ENCODE data around the gene DMBX1.
A peak's percentile ranks its signal among the peaks of the same experiment; 100 is the strongest.

DMBX1 gene

DNA sequence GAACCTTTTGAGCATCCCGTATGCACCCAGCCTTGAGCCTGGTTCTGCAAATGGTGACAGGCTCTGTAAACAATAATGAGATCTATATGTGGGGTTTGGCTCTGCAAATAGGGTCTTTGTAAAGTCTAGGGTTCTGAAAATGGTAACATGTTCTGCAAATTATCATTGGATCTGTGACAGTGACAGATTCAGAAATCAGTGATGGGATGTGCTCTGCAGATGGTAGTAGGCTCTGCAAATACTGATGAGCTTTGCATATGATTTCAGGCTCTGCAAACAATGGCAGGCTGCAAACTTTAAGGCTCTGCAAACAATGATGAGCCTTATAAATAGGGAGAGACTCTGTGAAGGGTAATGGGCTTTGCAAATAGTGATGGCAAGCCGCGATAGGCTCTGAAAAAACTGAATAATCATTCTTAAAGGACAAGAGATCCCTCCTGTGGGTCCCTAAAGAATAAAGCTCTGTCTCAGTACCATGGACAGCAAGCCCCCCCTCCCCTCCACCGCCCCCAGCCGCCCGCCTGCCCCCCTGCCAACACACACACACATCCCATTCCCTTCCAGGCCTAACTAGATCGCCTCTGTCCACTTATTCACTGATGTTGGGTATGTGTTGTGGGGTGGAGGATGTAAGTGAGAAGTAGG is 17.7 kb upstream of the DMBX1 start:
- Histone ChIP-seq H3K27ac (ENCODE audit: insufficient read depth, low read length, poor library complexity, severe bottlenecking) (no peak overlapping the region), H3K9me3 (ENCODE audit: control insufficient read depth, low read length) (no peaks in the 10 kb centered on the region), H3K36me3 (ENCODE audit: control insufficient read depth, insufficient read depth, low read length) (no peaks in the 10 kb centered on the region), H3K4me1 (ENCODE audit: control insufficient read depth, insufficient read depth, low read length, poor library complexity, severe bottlenecking) (peaks cover 3% of the 10 kb centered on the region), H3K27me3 (replicated peaks; ENCODE audit: control insufficient read depth, insufficient read depth, low read length, poor library complexity, severe bottlenecking) (peaks cover 10% of the 10 kb centered on the region), H3K4me3 (ENCODE audit: insufficient read depth, low read depth, low read length, poor library complexity, severe bottlenecking) (no peak overlapping the region)
- DNase-seq: no peak

DNA sequence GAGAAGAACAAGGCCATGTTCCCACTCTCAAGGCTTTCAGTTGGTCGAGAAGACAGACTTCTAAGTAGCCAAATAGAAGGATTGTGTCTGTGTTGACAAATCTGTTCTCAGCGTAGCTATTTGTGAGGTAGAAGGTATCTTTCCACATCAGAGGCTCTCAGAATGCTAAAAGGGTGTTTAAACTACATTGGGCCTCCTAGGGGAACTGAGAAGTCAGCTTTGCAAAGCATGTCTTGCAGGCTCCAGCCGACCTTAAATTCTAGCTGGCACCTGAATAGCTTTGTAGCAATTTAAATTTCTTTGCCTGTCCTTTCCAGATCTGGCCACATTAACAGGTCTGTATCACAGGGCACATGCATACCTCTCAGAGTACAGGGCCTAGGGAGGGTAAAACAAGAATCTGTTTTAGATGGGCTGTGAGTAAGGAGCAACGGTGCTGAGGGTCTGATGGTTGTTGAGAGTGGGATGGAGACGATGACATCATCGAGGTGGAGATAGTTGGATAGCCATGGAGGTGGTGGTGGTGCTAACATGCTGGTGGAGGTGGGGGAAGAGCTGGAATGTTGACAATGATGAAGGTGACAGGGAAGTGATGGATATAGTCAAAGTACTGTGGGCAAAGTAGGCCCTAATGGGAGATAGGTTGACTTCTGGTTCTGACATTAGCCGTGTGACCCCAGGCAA is 17.0 kb upstream of the DMBX1 start:
- no peaks in the 10 kb centered on the region for H3K9me3 ChIP-seq (ENCODE audit: control insufficient read depth, low read length)
- peaks cover 11% of the 10 kb centered on the region for H3K27me3 ChIP-seq (replicated peaks; ENCODE audit: control insufficient read depth, insufficient read depth, low read length, poor library complexity, severe bottlenecking)
- no peaks in the 10 kb centered on the region for H3K4me1 ChIP-seq (ENCODE audit: control insufficient read depth, insufficient read depth, low read length, poor library complexity, severe bottlenecking)
- no peaks in the 10 kb centered on the region for H3K36me3 ChIP-seq (ENCODE audit: control insufficient read depth, insufficient read depth, low read length)
- H3K27ac ChIP-seq (ENCODE audit: insufficient read depth, low read length, poor library complexity, severe bottlenecking): no peak overlapping the region
- no peak overlapping the region for H3K4me3 ChIP-seq (ENCODE audit: insufficient read depth, low read depth, low read length, poor library complexity, severe bottlenecking)
- DNase-seq: no peak

DNA sequence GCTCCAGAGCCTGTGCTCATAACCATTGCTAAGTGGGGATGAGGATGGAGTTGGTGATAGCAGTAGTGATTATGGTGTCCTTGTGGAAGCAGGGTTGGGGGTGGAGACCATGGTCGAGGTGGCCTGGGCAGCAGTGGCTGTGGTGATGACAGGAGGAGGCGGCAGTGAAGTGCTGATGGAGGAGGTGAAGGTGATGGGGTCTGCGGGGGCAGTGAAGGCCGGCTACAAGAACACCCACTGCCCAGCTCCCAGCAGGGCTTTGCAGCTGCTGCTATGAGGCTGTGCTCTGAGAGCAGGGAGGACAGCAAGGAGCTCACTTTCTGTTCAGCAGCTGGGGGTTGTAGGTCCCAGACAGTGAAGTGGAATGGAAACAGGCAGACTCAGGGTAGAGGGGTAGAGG is 15.6 kb upstream of the DMBX1 start:
- Histone ChIP-seq H3K27ac (ENCODE audit: insufficient read depth, low read length, poor library complexity, severe bottlenecking) (no peak overlapping the region), H3K36me3 (ENCODE audit: control insufficient read depth, insufficient read depth, low read length) (no peaks in the 10 kb centered on the region), H3K4me1 (ENCODE audit: control insufficient read depth, insufficient read depth, low read length, poor library complexity, severe bottlenecking) (no peaks in the 10 kb centered on the region), H3K4me3 (ENCODE audit: insufficient read depth, low read depth, low read length, poor library complexity, severe bottlenecking) (no peak overlapping the region), H3K27me3 (replicated peaks; ENCODE audit: control insufficient read depth, insufficient read depth, low read length, poor library complexity, severe bottlenecking) (peaks cover 12% of the 10 kb centered on the region), H3K9me3 (ENCODE audit: control insufficient read depth, low read length) (no peaks in the 10 kb centered on the region)
- no peak for DNase-seq

DNA sequence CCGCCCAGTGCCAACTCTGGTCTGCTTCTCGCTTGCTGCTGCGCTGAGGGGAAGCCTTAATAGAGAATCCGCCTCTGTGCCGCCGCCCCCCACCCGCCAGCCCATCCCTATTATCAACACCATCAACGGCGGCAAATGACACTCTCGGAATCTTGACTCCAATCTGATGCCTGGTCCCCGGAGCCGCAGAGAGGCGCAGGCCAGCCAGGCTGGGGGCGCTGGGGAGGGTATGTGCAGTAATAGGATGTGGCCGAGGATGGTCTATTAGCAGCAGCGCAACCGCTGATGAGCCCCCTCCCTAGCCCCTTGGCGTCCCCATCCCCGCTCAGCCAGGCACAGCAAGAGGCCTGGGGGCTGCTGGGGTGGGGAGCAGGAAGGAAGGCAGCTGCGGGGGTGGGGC is 15.1 kb upstream of the DMBX1 start:
- H3K36me3 ChIP-seq (ENCODE audit: control insufficient read depth, insufficient read depth, low read length): no peaks in the 10 kb centered on the region
- no peaks in the 10 kb centered on the region for H3K9me3 ChIP-seq (ENCODE audit: control insufficient read depth, low read length)
- DNase-seq: no peak
- H3K4me1 ChIP-seq (ENCODE audit: control insufficient read depth, insufficient read depth, low read length, poor library complexity, severe bottlenecking): no peaks in the 10 kb centered on the region
- H3K27ac ChIP-seq (ENCODE audit: insufficient read depth, low read length, poor library complexity, severe bottlenecking): no peak overlapping the region
- H3K4me3 ChIP-seq (ENCODE audit: insufficient read depth, low read depth, low read length, poor library complexity, severe bottlenecking): no peak overlapping the region
- H3K27me3 ChIP-seq (replicated peaks; ENCODE audit: control insufficient read depth, insufficient read depth, low read length, poor library complexity, severe bottlenecking): peaks cover 12% of the 10 kb centered on the region

DNA sequence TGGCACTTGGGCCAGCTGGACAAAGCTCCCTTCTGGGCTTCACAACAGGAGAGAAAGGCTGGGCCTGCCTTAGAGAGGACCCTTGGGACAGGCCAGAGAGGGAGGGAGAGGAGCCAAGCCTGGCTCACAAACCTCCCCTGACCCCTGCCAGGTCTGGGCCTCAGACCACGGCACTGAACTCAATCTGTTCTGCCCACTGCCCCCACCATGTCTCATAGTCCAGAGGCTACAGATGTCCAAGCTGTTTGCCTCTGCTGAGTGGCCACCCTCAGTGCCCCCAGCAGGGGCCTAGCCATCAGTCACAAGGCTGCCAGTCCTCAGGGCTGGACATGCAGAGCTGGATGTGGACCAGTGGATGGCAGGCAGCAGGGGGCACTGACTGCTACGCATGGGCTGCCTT is 13.0 kb upstream of the DMBX1 start:
- no peak overlapping the region for H3K27ac ChIP-seq (ENCODE audit: insufficient read depth, low read length, poor library complexity, severe bottlenecking)
- H3K4me1 ChIP-seq (ENCODE audit: control insufficient read depth, insufficient read depth, low read length, poor library complexity, severe bottlenecking): no peaks in the 10 kb centered on the region
- H3K27me3 ChIP-seq (replicated peaks; ENCODE audit: control insufficient read depth, insufficient read depth, low read length, poor library complexity, severe bottlenecking): peaks cover 12% of the 10 kb centered on the region
- no peaks in the 10 kb centered on the region for H3K36me3 ChIP-seq (ENCODE audit: control insufficient read depth, insufficient read depth, low read length)
- H3K4me3 ChIP-seq (ENCODE audit: insufficient read depth, low read depth, low read length, poor library complexity, severe bottlenecking): no peak overlapping the region
- no peak for DNase-seq
- no peaks in the 10 kb centered on the region for H3K9me3 ChIP-seq (ENCODE audit: control insufficient read depth, low read length)

DNA sequence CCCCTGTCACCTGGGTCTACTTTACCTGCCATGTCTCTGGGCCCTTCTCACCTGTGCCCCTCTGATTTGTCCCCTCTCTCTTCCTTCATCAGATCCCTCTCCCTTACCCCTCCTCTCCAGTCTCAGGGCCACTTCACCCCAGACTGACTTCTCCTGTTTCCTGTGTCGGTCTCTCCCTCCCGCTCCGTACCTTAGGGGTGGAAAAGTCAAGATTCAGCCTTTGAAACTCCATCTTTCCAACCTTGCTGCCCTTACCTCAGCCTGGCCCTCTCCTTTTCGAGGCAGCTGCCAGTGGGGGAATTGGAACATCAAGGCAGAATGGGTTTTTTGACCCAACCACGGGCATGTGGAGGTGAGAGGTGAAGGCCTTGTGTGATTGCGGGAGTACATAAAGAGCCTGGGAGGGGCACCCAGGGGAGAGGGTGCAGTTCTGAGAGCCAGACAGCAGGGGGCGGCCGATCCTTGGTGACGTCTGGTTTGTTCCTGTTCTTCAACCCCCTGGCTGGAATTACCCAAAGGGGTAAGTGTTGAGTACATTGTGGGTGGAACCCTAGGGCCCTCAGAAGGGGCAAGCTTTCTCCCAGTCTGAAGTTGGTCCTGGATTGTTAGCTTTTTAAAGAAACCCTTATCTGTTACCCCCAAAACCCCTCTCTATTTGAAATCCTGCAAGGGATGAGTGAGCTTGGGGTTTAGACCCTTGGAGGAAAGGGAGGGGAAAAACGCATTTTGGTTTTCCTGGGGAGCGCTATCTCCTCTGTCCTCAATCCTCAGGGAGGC is 12.3 kb upstream of the DMBX1 start:
- DNase-seq: peak; percentile 44 to 57 (median 50)
- H3K27me3 ChIP-seq (replicated peaks; ENCODE audit: control insufficient read depth, insufficient read depth, low read length, poor library complexity, severe bottlenecking): peaks cover 12% of the 10 kb centered on the region

DNA sequence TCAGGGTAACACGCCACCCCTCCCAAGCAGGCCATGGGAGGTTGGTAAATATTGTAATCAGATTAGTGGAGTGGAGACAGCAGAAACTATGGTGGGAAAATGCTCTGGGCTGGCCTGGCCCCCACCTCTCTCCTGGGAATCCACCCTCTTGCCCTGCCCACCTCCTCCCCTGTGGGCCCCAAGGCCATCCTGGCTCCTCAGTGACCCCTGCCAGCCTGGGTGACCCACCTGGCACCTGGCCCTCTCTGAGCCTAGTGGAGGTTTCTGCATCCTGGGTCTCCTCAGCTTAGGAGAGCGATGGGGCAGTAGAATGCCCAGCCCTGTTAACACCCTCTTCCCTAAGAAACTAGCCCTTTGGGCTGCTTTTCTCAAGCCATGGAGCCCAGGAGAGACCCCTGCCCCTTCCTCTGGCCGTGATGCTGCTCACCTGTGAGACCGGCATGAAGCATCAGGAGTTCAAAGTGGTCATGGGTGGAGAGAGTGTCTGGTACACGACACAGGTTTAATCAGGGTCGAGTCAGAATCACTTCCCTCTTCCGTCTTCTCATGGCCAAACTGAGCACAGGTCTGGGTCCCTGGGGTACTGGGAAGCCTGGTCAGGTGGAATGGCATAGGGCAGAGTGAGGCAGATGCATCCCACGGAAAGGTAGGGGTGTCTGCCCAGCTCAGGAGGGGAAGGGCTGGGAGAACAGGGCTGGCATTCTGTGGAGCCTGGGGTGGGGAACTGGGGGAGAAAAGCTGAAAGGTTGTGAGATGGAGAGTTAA is 10.7 kb upstream of the DMBX1 start:
- H3K36me3 ChIP-seq (ENCODE audit: control insufficient read depth, insufficient read depth, low read length): no peaks in the 10 kb centered on the region
- H3K27me3 ChIP-seq (replicated peaks; ENCODE audit: control insufficient read depth, insufficient read depth, low read length, poor library complexity, severe bottlenecking): peaks cover 12% of the 10 kb centered on the region
- H3K4me1 ChIP-seq (ENCODE audit: control insufficient read depth, insufficient read depth, low read length, poor library complexity, severe bottlenecking): no peaks in the 10 kb centered on the region
- H3K9me3 ChIP-seq (ENCODE audit: control insufficient read depth, low read length): no peaks in the 10 kb centered on the region
- no peak overlapping the region for H3K27ac ChIP-seq (ENCODE audit: insufficient read depth, low read length, poor library complexity, severe bottlenecking)
- H3K4me3 ChIP-seq (ENCODE audit: insufficient read depth, low read depth, low read length, poor library complexity, severe bottlenecking): no peak overlapping the region
- DNase-seq: no peak

More for the DNA sequence above, 12.3 kb upstream of the DMBX1 start:
- Histone ChIP-seq H3K27ac (ENCODE audit: insufficient read depth, low read length, poor library complexity, severe bottlenecking) (no peak overlapping the region), H3K36me3 (ENCODE audit: control insufficient read depth, insufficient read depth, low read length) (no peaks in the 10 kb centered on the region), H3K4me3 (ENCODE audit: insufficient read depth, low read depth, low read length, poor library complexity, severe bottlenecking) (no peak overlapping the region), H3K9me3 (ENCODE audit: control insufficient read depth, low read length) (no peaks in the 10 kb centered on the region), H3K4me1 (ENCODE audit: control insufficient read depth, insufficient read depth, low read length, poor library complexity, severe bottlenecking) (no peaks in the 10 kb centered on the region)

DNA sequence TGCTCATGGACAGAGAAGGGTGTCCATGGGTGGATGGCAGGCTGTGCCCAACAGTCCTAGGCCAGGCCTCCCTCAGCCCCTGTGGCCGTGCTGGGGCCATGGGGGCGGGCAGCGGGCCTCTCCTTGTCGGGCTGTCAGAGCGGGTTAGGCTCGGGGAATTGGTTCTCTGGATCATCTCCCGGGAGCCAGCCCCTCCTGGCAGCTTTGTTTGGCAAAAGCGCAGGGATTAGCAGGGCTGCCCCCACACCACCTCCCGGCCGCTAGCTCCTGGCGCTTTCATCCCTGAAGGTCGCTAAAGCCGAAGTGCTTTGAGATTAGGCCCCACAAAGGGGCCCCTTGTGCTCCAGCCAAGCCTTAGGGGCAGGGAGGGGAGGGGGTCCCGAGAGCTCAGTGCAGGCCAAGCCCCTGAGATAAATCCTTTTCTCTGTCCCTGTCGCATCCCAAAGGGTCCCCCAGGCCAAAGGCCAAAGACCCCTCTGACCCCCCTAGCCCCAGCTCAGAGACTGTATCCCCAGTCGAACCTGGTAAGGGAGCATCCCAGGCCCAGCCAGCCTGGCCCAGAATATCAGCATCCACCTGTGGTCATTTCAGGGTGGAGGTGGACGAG is 9.8 kb upstream of the DMBX1 start:
- no peak for DNase-seq
- peaks cover 15% of the 10 kb centered on the region for H3K27me3 ChIP-seq (replicated peaks; ENCODE audit: control insufficient read depth, insufficient read depth, low read length, poor library complexity, severe bottlenecking)
- H3K36me3 ChIP-seq (ENCODE audit: control insufficient read depth, insufficient read depth, low read length): no peaks in the 10 kb centered on the region
- H3K9me3 ChIP-seq (ENCODE audit: control insufficient read depth, low read length): no peaks in the 10 kb centered on the region
- no peaks in the 10 kb centered on the region for H3K4me1 ChIP-seq (ENCODE audit: control insufficient read depth, insufficient read depth, low read length, poor library complexity, severe bottlenecking)
- no peak overlapping the region for H3K27ac ChIP-seq (ENCODE audit: insufficient read depth, low read length, poor library complexity, severe bottlenecking)
- H3K4me3 ChIP-seq (ENCODE audit: insufficient read depth, low read depth, low read length, poor library complexity, severe bottlenecking): no peak overlapping the region

DNA sequence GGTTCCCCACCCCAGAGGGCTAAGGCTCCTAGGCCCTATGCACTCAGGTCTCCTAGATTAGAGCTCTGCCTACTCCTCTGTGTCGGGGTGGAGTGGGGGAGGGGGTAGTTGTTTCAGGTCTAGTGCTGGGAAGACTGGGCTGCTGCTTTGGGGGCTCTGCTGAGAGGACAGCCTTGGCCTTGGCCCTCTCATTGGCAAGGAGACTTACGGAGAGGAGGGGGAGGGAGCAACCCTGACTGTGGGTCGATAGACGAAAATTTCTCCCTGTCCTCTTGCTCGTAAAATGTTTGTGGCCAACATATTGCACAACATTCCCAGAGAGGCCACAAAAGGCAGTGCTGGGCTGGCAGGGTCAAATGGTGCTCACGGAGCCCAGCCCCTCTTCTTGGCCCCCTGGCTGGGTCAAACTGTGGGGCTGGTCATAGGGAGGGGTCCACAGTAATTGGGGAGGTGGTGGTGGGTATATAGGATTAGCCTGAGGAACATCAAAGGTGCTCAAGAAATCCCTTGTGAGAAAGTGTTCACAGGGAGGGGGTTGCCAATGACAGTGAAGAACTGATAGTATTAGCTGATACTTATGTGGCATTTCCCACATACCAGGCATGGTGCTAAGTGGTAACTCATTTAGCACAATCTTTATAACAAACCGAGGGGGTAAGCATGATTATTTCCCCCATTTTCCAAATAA is 8.5 kb upstream of the DMBX1 start:
- no peaks in the 10 kb centered on the region for H3K36me3 ChIP-seq (ENCODE audit: control insufficient read depth, insufficient read depth, low read length)
- DNase-seq: no peak
- H3K4me3 ChIP-seq (ENCODE audit: insufficient read depth, low read depth, low read length, poor library complexity, severe bottlenecking): no peak overlapping the region
- no peak overlapping the region for H3K27ac ChIP-seq (ENCODE audit: insufficient read depth, low read length, poor library complexity, severe bottlenecking)
- H3K4me1 ChIP-seq (ENCODE audit: control insufficient read depth, insufficient read depth, low read length, poor library complexity, severe bottlenecking): no peaks in the 10 kb centered on the region
- H3K9me3 ChIP-seq (ENCODE audit: control insufficient read depth, low read length): no peaks in the 10 kb centered on the region
- H3K27me3 ChIP-seq (replicated peaks; ENCODE audit: control insufficient read depth, insufficient read depth, low read length, poor library complexity, severe bottlenecking): peaks cover 14% of the 10 kb centered on the region
